EH (cell line): Measurements from ENCODE around the gene HTR4.
"Not testable (repeated sequence)": the region's sequence is repeated elsewhere in the genome, so short reads cannot be mapped to it uniquely, and the experiment has no call there.

ENCODE experiments used
- DNase-seq: peaks from one replicate; pipeline ENCODE4 v3.0.0-alpha.2; 2015; ENCODE audit warnings: low read depth

The HTR4 gene

DNA sequence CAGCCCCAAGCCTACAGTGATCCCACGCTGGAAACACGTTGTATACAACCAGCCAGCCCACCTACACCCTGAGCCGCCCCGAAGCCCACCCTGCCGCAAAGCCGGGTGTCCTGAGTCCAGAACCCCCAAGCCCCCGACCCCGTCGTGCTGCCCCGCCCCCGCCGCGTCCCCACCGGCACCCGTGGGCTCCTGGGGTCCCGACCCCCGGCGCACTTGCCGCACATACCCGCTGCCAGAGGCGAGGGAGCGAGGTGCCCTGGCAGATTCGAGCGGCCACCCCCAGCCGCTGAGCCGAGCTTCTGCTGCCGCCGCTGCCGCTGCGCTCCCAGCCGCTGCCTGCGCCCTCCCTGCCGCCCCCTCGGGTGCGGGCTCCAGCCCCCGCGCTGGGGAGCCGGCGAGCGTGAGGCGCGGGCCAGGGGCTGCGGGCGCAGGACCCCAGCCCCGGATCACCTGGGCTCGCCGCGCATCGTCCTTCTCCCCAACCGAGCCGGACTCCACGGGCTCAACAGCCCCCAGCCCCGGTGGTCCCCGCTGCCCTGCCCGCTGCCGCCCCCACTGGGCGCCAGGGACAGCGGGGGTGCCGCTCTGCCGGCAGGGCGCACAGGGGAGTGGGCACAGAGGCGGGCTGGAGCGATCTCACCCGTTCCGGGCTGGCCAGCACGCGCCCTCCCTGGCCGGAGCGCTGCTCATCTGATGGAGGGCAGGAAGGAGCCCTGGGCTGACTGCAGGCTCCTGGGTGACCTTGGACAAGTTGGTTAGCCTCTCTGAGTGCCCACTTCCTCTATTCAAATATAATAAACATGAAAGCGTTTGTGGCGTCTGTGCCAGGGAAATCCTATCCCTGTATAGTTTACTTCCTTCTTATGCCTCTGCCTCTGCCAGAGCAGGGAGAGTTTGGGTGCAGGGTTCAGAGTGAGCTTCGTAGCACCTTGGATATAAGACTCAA lies at the start of gene HTR4:
TSS of gene HTR4 (minus strand) at position 692 of the 946 bp plus-strand sequence. CDS start 17,513 bp downstream, outside the sequence.
- no peak for DNase-seq

DNA sequence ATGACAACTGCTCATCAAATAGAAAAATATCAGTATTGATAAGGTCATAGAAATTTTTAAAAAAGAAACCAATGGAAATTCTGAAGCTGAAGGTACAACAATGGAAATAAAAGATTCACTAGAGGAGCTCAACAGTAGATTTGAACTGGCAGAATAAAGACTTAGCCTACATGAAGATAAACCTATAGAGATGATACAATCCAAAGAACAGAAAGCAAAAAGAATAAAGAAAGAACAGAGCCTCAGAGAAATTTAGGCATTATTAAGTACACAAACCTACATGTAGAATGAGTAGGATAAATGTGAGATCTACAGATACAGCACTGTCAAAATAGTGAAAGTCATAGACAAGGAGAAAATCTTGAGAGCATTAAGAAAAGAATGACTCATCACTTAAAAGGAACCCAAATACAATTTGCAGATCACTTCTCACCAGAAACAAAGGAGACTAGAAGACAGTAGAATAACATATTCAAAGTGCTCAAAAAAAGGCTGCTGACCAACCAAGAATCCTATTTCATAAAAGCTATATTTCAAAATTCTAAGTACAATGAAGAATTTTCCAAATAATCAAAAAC lies 47.8 kb upstream of the HTR4 start:
- no peak for DNase-seq

DNA sequence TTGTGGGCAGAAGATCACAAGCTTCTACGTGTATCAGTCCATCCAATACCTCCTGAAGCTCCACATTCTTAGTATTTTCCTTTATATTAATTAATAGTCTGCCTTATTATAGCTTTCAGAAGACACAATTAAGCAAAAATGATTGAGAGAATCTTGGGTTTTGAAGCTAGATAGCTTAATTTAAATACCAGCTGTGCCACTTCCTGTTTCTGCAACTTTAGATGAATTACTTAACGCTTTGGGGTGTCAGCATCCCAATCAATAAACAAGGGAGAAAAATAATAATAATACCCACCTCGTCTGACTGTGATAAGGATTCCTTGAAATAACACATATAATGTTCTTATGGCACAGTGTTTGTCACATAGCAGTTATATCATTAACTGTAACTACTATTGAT lies 44.7 kb upstream of the HTR4 start:
- DNase-seq, result no peak

DNA sequence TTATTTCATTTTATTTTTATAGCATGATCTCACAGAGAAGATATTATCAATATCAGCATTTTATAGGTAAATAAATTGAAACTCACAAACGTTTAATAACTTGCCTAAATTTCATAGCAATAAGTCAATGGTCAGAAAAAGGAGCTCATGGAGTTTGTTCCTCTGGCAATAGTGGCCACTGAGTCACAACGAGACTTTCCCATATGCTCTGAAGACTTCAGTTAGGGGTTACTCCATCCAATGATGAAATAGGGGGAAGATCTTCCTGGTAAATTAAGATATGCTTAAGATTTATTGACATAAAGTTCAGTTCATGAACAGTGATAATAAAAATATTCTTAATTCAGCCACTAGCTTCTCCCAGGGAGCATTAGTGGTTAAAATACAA lies 43.5 kb upstream of the HTR4 start:
- DNase-seq, result no peak

DNA sequence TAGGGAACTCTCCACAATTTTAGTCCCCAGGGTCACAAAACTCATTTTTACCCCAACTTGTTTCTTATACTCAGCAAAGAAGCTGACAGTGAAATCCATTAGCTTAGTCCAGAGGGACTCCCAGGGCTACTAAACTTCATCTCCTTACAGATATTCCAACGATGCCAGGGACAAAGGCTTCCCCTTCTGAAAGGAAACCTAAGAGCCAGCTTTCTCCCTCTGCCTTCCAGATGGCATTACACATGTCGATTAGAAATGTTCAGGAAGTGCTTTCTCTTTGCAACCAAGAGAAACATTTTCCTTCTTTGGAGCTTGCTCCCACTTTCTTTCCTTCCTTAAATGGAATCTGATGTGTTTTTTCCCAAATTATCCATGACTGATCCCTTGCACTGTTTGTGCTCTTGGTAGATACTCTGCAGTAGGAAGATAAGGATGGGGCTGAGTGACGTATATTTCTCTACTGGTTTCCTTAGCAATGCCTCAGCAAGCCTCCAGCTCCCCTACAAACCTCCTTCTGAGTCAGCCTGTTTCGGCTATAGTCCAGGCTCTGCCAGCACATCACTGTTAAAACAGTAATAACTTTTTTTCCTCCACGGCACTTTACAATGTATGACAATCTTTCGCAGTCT lies 43.0 kb upstream of the HTR4 start:
- peak; percentile 65 for DNase-seq

DNA sequence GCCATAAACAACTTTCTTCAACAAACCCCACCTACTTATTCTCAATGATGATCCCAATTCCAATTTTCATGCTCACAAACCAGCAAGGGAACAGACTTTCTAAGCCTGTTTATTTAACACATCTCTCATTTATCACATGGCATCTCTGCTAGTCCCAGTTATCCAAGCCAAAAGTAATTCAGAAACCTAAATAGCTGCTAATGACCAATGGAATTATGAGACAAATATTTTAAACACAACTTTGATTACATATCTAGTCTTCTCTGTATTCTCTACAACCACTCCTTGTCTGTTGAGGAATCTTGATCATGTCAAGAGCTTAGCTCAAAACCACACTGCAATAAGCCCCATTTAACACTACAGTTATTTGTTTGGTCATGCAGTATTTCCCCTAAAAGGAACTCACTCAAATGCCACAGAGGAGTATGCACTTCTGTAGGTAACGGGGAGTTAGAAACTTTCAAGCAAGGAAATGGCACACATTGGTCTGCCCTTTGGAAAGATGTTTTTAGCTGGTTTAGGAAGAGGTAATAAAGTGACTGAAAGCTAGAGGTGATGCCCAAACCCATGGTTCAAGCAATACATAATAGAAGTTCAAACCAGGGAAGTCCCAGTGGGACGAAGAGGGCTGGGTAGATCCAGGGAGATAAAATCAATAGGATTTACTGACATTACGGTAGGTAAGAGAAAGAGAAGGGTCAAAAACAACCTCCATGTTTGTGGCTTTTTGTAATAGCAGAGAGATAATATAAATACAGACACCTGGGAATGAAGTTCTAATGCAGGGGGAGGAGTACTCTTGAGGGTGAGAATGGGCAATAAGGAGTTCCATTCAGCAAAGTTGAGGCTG lies 42.1 kb upstream of the HTR4 start:
- DNase-seq, result no peak

DNA sequence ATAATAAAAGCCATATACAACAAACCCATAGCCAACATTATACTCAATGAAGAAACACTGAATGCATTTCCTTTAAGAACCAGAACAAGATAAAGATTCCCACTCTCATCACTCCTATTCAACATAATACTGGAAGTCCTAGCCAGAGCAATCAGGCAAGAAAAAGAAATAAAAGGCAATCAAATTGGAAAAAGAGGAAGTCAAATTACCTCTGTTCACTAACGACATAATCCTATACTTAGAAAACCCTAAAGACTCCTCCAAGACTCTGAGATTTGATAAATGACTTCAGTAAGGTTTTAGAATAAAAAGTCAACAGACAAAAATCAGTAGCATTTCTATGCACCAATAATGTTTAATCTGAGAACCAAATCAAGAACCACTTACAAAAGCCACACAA lies 36.6 kb upstream of the HTR4 start:
- no peak for DNase-seq

DNA sequence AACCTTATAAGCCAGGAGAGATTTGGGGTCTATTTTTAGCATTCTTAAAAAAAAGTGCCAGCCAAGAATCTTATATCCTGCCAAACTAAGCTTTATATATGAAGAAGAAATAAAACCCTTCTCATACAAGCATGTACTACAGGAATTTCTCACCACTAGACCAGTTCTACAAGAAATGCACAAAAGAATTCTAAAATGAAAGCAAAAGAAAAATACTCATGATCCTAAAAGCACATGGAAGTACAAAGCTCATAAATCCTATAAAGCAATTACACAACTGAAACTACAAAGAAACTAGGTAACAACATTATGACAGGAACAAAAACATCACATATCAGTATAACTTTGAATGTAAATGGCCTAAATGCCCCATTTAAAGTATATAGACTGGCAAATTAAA lies 34.5 kb upstream of the HTR4 start:
- DNase-seq, result no peak

GRCh38 chr5:148687871-148688270 lies 33.5 kb upstream of the HTR4 start:
- DNase-seq, result no peak

GRCh38 chr5:148687427-148687826 lies 33.1 kb upstream of the HTR4 start:
- DNase-seq, result peak; percentile 34

DNA sequence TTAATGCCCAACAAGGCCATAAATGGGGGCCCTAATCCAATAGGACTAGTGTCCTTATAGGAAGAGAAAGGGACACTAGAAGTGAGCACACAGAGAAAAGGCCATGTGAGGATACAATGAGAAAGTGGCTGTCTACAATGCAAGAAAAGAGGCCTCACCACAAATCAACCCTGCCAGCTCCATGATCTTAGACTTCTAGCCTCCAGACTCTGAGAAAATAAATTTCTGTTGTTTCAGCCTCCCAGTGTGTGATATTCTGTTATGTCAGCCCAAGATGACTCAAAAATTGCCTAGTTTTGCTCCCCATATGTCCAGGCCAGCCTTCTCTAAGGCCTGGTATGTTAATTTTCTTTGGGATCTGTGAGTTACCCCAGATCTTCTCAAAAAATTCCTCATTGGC lies 32.3 kb upstream of the HTR4 start:
- DNase-seq, result no peak

DNA sequence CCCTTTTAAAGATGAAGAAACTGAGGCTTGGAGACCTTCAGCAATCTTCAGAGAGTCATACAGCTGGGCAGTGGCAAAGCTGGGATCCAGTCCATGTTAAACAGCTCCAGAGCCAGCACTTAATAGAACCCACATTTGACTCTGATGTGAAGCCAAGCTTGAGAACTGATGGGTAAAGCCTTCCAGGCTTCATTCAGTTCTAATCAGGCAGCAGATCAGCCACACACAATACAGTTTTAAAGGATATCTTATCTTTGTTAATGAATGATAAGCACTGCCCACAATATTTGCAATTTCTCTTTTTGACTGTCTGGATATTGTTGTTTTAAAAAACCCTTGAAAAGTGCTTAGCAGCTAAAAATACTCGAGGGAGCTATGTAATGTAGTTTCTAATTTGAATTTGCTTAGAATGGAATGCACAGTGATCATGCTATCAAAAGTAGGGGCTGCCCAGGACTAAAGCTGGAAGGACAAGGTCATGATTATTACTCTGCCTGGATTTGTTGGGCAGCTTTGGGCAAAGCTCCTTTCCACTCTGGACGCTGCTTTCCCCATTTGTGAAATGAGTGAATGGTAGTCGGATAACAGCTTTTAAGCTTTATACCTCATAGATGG lies 31.3 kb upstream of the HTR4 start:
- DNase-seq, result no peak

- DNase-seq, result no peak
Observed at GRCh38 chr5:148684528-148684927, 30.2 kb upstream of the HTR4 start.

DNA sequence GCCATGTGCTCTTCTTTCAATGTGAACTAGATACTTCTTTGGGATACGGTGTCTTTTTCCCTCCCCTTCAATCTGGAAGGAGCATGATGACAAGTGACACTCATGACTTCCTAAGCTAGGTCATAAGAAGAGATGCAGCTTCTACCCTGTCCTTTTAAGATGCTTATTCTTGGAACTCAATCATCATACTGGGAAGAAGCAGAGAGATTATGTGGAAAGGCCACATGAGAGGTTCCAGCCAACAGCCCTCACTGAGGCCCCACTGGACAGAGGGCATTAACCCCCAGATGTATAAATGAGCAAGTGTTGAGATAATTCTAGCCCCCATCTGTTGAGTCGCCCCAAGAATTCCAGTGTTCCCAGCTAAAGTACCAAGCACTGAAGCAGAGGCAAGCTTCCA lies 29.3 kb upstream of the HTR4 start:
- DNase-seq, result no peak

- DNase-seq, result no peak
Observed at GRCh38 chr5:148682058-148683026, 28.0 kb upstream of the HTR4 start.

GRCh38 chr5:148681157-148682057 lies 27.1 kb upstream of the HTR4 start:
- DNase-seq, result no peak

DNA sequence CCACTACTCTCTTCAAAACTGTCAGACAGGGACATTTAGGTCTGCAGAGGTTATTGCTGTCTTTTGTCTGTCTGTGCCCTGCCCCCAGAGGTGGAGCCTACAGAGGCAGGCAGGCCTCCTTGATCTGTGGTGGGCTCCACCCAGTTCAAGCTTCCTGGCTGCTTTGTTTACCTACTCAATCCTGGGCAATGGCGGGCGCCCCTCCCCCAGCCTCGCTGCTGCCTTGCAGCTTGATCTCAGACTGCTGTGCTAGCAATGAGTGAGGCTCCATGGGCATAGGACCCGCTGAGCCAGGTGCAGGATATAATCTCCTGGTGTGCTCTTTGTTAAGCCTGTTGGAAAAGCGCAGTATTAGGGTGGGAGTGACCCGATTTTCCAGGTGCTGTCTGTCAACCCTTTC lies 19.4 kb upstream of the HTR4 start:
- not testable (repeated sequence) for DNase-seq

DNA sequence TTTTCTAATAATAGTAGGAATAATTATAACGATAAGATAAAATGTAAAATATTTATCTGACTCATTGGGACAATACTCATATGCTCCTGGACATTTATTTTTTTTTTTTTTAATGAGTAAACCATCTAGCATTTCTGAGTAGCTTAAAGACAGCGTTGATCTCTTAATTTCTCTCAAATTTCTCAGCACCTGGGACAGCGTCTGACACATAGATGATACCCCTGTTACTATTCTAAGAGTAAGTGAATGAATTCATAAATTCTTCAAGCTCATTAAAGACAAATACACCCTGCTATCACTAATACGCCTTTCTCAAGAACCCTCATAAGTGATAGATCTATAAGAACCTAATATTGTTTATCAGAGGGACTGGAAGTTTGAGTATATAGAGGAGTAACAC lies 12.0 kb upstream of the HTR4 start:
- DNase-seq, result peak; percentile 4

- no peak for DNase-seq
Observed at GRCh38 chr5:148665431-148665830, 11.1 kb upstream of the HTR4 start.
